ENCODE measurements around the gene SBK2. TPM values are rescaled to one million over a fixed set of nuclear protein-coding genes. Genes with fewer than 3 reads are reported as not detected.
"Not testable (repeated sequence)": the region's sequence is repeated elsewhere in the genome, so short reads cannot be mapped to it uniquely, and the experiment has no call there.

The SBK2 gene
- total RNA-seq, 3 donors from 2014 or later (not counting 1 experiment from before 2014, with no cell fraction given): not detected

GRCh38 chr19:55536366-55536765, 567 bp downstream of the SBK2 start:
- H3K9me3 ChIP-seq (ENCODE audit: control insufficient read depth, insufficient read depth, low read length): no peaks in the 10 kb centered on the region
- H3K9me3 Mint-ChIP-seq: no peaks in the 10 kb centered on the region
- no peaks in the 10 kb centered on the region for H3K4me1 Mint-ChIP-seq
- ATAC-seq: no peak
- H3K4me1 ChIP-seq (ENCODE audit: control insufficient read depth, insufficient read depth, low read length): no peaks in the 10 kb centered on the region
- intact Hi-C loops (cut with micrococcal nuclease): no loop called here
- H3K36me3 Mint-ChIP-seq: no peaks in the 10 kb centered on the region
- H3K36me3 ChIP-seq (ENCODE audit: control insufficient read depth, insufficient read depth, low read length): no peaks in the 10 kb centered on the region
- H3K27me3 Mint-ChIP-seq (ENCODE audit: low read depth in 2 of 2): no peaks in the 10 kb centered on the region
- no peak overlapping the region for H3K4me3 ChIP-seq (ENCODE audit: low read length)
- no peaks in the 10 kb centered on the region for H3K27me3 ChIP-seq (ENCODE audit: control insufficient read depth, insufficient read depth, low read length)
- no peak overlapping the region for H3K4me3 Mint-ChIP-seq
- H3K27ac ChIP-seq (ENCODE audit: low read length): no peak overlapping the region
- H3K27ac Mint-ChIP-seq: no peak overlapping the region
- 95% methylated on average over 7 of the region's 11 CpGs for WGBS (ENCODE audit: insufficient coverage)
- DNase-seq: no peak
- no peak for TF ChIP-seq CTCF (IDR thresholded peaks at IDR 0.05)

GRCh38 chr19:55535965-55536350, 975 bp downstream of the SBK2 start:
- H3K9me3 ChIP-seq (ENCODE audit: control insufficient read depth, insufficient read depth, low read length): no peaks in the 10 kb centered on the region

GRCh38 chr19:55535173-55535964, 1.6 kb downstream of the SBK2 start:
- intact Hi-C loops (cut with micrococcal nuclease): no loop called here
- no peak for TF ChIP-seq CTCF (IDR thresholded peaks at IDR 0.05)
- ATAC-seq: no peak
- Histone ChIP-seq H3K4me3 (ENCODE audit: low read length) (no peak overlapping the region), H3K36me3 (ENCODE audit: control insufficient read depth, insufficient read depth, low read length) (no peaks in the 10 kb centered on the region), H3K9me3 (ENCODE audit: control insufficient read depth, insufficient read depth, low read length) (no peaks in the 10 kb centered on the region), H3K4me1 (ENCODE audit: control insufficient read depth, insufficient read depth, low read length) (no peaks in the 10 kb centered on the region), H3K27me3 (ENCODE audit: control insufficient read depth, insufficient read depth, low read length) (no peaks in the 10 kb centered on the region), H3K27ac (ENCODE audit: low read length) (no peak overlapping the region)
- no peak overlapping the region for H3K4me3 Mint-ChIP-seq
- H3K4me1 Mint-ChIP-seq: no peaks in the 10 kb centered on the region
- 88% methylated on average over 11 of the region's 12 CpGs for WGBS (ENCODE audit: insufficient coverage)
- no peaks in the 10 kb centered on the region for H3K36me3 Mint-ChIP-seq
- H3K27me3 Mint-ChIP-seq (ENCODE audit: low read depth in 2 of 2): no peaks in the 10 kb centered on the region
- no peak for DNase-seq
- no peak overlapping the region for H3K27ac Mint-ChIP-seq
- no peaks in the 10 kb centered on the region for H3K9me3 Mint-ChIP-seq

More at GRCh38 chr19:55535965-55536350, 975 bp downstream of the SBK2 start:
- no peak for DNase-seq
- intact Hi-C loops (cut with micrococcal nuclease): no loop called here
- whole genome bisulfite sequencing (ENCODE audit: insufficient coverage): 93% methylated on average over 22 of the region's 22 CpGs
- Histone ChIP-seq H3K27ac (ENCODE audit: low read length) (no peak overlapping the region), H3K27me3 (ENCODE audit: control insufficient read depth, insufficient read depth, low read length) (no peaks in the 10 kb centered on the region), H3K4me3 (ENCODE audit: low read length) (no peak overlapping the region), H3K4me1 (ENCODE audit: control insufficient read depth, insufficient read depth, low read length) (no peaks in the 10 kb centered on the region), H3K36me3 (ENCODE audit: control insufficient read depth, insufficient read depth, low read length) (no peaks in the 10 kb centered on the region)
- no peak for ATAC-seq
- H3K4me3 Mint-ChIP-seq: no peak overlapping the region
- TF ChIP-seq CTCF (IDR thresholded peaks at IDR 0.05): no peak
- H3K36me3 Mint-ChIP-seq: no peaks in the 10 kb centered on the region
- no peak overlapping the region for H3K27ac Mint-ChIP-seq
- H3K9me3 Mint-ChIP-seq: no peaks in the 10 kb centered on the region
- no peaks in the 10 kb centered on the region for H3K27me3 Mint-ChIP-seq (ENCODE audit: low read depth in 2 of 2)
- H3K4me1 Mint-ChIP-seq: no peaks in the 10 kb centered on the region

- H3K27me3 ChIP-seq (ENCODE audit: control insufficient read depth, insufficient read depth, low read length); H3K27ac ChIP-seq (ENCODE audit: low read length); H3K4me1 ChIP-seq (ENCODE audit: control insufficient read depth, insufficient read depth, low read length); H3K4me1 Mint-ChIP-seq; ATAC-seq; DNase-seq; H3K9me3 Mint-ChIP-seq; H3K36me3 Mint-ChIP-seq; H3K27me3 Mint-ChIP-seq (ENCODE audit: low read depth in 2 of 2); H3K4me3 Mint-ChIP-seq; H3K36me3 ChIP-seq (ENCODE audit: control insufficient read depth, insufficient read depth, low read length); intact Hi-C loops (cut with micrococcal nuclease); H3K9me3 ChIP-seq (ENCODE audit: control insufficient read depth, insufficient read depth, low read length); H3K27ac Mint-ChIP-seq; H3K4me3 ChIP-seq (ENCODE audit: low read length): not testable (repeated sequence)
- 90% methylated on average over 7 of the region's 7 CpGs for WGBS (ENCODE audit: insufficient coverage)
Observed at GRCh38 chr19:55534280-55534679, 2.7 kb downstream of the SBK2 start.
